GM23338 (cell line): ENCODE data around the gene C1orf141. TPM values are rescaled to one million over a fixed set of nuclear protein-coding genes. Genes with fewer than 3 reads are reported as not detected.

Experiments used
- ATAC-seq: fragments of 200-7000 bp; cut with Tn5 transposase; 3 replicates; pipeline ENCODE4 v1.9.1; 2020
- DNase-seq: peaks from one replicate; pipeline ENCODE4 v3.0.0-alpha.2; 2015; ENCODE audit warnings: low spot score
- H2AFZ ChIP-seq: fragments of 200-600 bp; sonication (generic); 2 replicates; pipeline ENCODE4 v1.8.0; 2016; ENCODE audit warnings: antibody characterized with exemption, mild to moderate bottlenecking, moderate library complexity
- H3F3A ChIP-seq: fragments of 200-600 bp; sonication (generic); replicated peaks from 2 replicates; pipeline ENCODE4 v1.8.0; 2017; ENCODE audit warnings: antibody characterized with exemption, mixed run types, low read depth
- H3K27ac ChIP-seq: fragments of 200-600 bp; sonication (generic); 2 replicates; pipeline ENCODE4 v1.6.1; 2016; ENCODE audit warnings: low read depth
- H3K27me3 ChIP-seq: fragments of 200-600 bp; sonication (generic); 2 replicates; pipeline ENCODE4 v1.8.0; 2016; ENCODE audit warnings: mild to moderate bottlenecking, mixed run types, moderate library complexity; ENCODE audit not compliant: insufficient read depth
- H3K36me3 ChIP-seq: fragments of 200-600 bp; sonication (generic); 2 replicates; pipeline ENCODE4 v1.8.0; 2016; ENCODE audit warnings: mild to moderate bottlenecking; ENCODE audit not compliant: insufficient read depth
- H3K4me1 ChIP-seq: fragments of 200-600 bp; sonication (generic); 2 replicates; pipeline ENCODE4 v1.8.0; 2016; ENCODE audit warnings: mild to moderate bottlenecking, moderate library complexity; ENCODE audit not compliant: insufficient read depth
- H3K4me2 ChIP-seq: fragments of 200-600 bp; sonication (generic); 2 replicates; pipeline ENCODE4 v1.7.1; 2017; ENCODE audit warnings: mixed run types
- H3K4me3 ChIP-seq: fragments of 200-600 bp; sonication (generic); 2 replicates; pipeline ENCODE4 v1.6.1; 2016; ENCODE audit warnings: mixed run types
- H3K79me2 ChIP-seq: fragments of 200-600 bp; sonication (generic); replicated peaks from 2 replicates; pipeline ENCODE4 v1.8.0; 2017; ENCODE audit warnings: mild to moderate bottlenecking; ENCODE audit not compliant: insufficient read depth
- H3K9me2 ChIP-seq: fragments of 200-600 bp; sonication (generic); 2 replicates; pipeline ENCODE4 v1.8.0; 2017; ENCODE audit not compliant: insufficient read depth
- H4K20me1 ChIP-seq: fragments of 200-600 bp; sonication (generic); replicated peaks from 2 replicates; pipeline ENCODE4 v1.8.0; 2017; ENCODE audit warnings: mild to moderate bottlenecking; ENCODE audit not compliant: insufficient read depth
- H3K27ac Mint-ChIP-seq: 2 replicates; pipeline ENCODE4 v1.8.0; 2020; ENCODE audit warnings: inconsistent platforms, mild to moderate bottlenecking, moderate library complexity, mixed read lengths
- H3K27me3 Mint-ChIP-seq: 3 replicates; pipeline ENCODE4 v1.8.0; 2022; ENCODE audit warnings: low read depth, mild to moderate bottlenecking, moderate library complexity, mixed read lengths, inconsistent platforms; ENCODE audit not compliant: insufficient read depth, poor library complexity
- H3K36me3 Mint-ChIP-seq: 3 replicates; pipeline ENCODE4 v1.8.0; 2021; ENCODE audit warnings: low read depth, mild to moderate bottlenecking, inconsistent platforms, moderate library complexity, mixed read lengths
- H3K4me1 Mint-ChIP-seq: 3 replicates; pipeline ENCODE4 v1.8.0; 2020; ENCODE audit warnings: mild to moderate bottlenecking, inconsistent platforms, mixed read lengths
- H3K4me3 Mint-ChIP-seq: 3 replicates; pipeline ENCODE4 v1.8.0; 2021; ENCODE audit warnings: moderate library complexity, mild to moderate bottlenecking, inconsistent platforms, mixed read lengths
- H3K9me3 Mint-ChIP-seq: 3 replicates; pipeline ENCODE4 v1.8.0; 2020; ENCODE audit warnings: moderate library complexity, mild to moderate bottlenecking, inconsistent platforms, mixed read lengths
- CREB1 ChIP-seq: fragments of 250-450 bp; sonication (Bioruptor Pico); IDR thresholded peaks from 2 replicates; pipeline ENCODE4 v1.5.0; 2020; ENCODE audit warnings: low read depth, mild to moderate bottlenecking, moderate library complexity
- EZH2 ChIP-seq: fragments of 200-600 bp; sonication (generic); IDR thresholded peaks from one replicate; pipeline ENCODE4 v1.8.0; 2017; ENCODE audit warnings: antibody characterized with exemption, mild to moderate bottlenecking, low read depth; ENCODE audit not compliant: unreplicated experiment
- EZH2phosphoT487 ChIP-seq: fragments of 200-600 bp; sonication (generic); IDR thresholded peaks from one replicate; pipeline ENCODE4 v1.8.1; 2018; ENCODE audit warnings: antibody characterized with exemption; ENCODE audit not compliant: unreplicated experiment
- JUNB ChIP-seq: IDR thresholded peaks from one replicate; pipeline ENCODE4 v1.6.1; 2016; ENCODE audit warnings: antibody characterized with exemption; ENCODE audit not compliant: unreplicated experiment
- NANOG ChIP-seq: IDR thresholded peaks from 2 replicates; pipeline ENCODE4 v1.6.1; 2016; ENCODE audit warnings: antibody characterized with exemption, borderline replicate concordance
- POLR2AphosphoS5 ChIP-seq: IDR thresholded peaks from 2 replicates; pipeline ENCODE4 v1.6.1; 2016; ENCODE audit warnings: antibody characterized with exemption, low read depth
- STAT1 ChIP-seq: IDR thresholded peaks from one replicate; pipeline ENCODE4 v1.6.1; 2016; ENCODE audit warnings: antibody characterized with exemption; ENCODE audit not compliant: unreplicated experiment
- ZNF114 ChIP-seq: fragments of 250-450 bp; sonication (Bioruptor Pico); IDR thresholded peaks from 2 replicates; pipeline ENCODE4 v1.5.0; 2020; ENCODE audit warnings: mild to moderate bottlenecking, moderate library complexity
- ZNF331 ChIP-seq: fragments of 250-450 bp; sonication (Bioruptor Pico); IDR thresholded peaks from 2 replicates; pipeline ENCODE4 v1.5.0; 2020; ENCODE audit warnings: low read depth, mild to moderate bottlenecking, moderate library complexity
- polyA plus RNA-seq: library from polyadenylated mRNA; unstranded; fragments of >200 nt; fragmentation: Nextera tagmentation; extraction: Ambion mirVana; gene quantifications from 2 replicates; pipeline ENCODE4 v1.2.1, GENCODE V29; 2016
- total RNA-seq: library from RNA; depleted of rRNA; stranded (reverse); fragments of >200 nt; shearing (Covaris generic); gene quantifications from 2 replicates; pipeline ENCODE4 v1.2.3, GENCODE V29; 2014
- TF ChIP-seq, protein P1 (sequence below): IDR thresholded peaks from 2 replicates; pipeline ENCODE4 v1.6.1; 2016; ENCODE audit warnings: antibody characterized with exemption
- TF ChIP-seq, protein P2 (sequence below), 2 experiments: fragments of 200-600 bp in 1 of 2; sonication (generic) in 1 of 2; conservative IDR thresholded peaks; 2 replicates each; pipeline versions ENCODE4 v1.5.1 to v1.6.1; 2016 to 2017; ENCODE audit warnings: antibody characterized with exemption in 2 of 2, low read depth in 2 of 2, mild to moderate bottlenecking in 2 of 2, moderate library complexity in 1 of 2
- TF ChIP-seq, protein P3 (sequence below): fragments of 250-450 bp; sonication (Bioruptor Pico); IDR thresholded peaks from 2 replicates; pipeline ENCODE4 v1.5.0; 2020; ENCODE audit warnings: mild to moderate bottlenecking, moderate library complexity

C1orf141 gene
- total and polyA plus RNA-seq, 2 experiments from 2014 or later, result not detected

DNA sequence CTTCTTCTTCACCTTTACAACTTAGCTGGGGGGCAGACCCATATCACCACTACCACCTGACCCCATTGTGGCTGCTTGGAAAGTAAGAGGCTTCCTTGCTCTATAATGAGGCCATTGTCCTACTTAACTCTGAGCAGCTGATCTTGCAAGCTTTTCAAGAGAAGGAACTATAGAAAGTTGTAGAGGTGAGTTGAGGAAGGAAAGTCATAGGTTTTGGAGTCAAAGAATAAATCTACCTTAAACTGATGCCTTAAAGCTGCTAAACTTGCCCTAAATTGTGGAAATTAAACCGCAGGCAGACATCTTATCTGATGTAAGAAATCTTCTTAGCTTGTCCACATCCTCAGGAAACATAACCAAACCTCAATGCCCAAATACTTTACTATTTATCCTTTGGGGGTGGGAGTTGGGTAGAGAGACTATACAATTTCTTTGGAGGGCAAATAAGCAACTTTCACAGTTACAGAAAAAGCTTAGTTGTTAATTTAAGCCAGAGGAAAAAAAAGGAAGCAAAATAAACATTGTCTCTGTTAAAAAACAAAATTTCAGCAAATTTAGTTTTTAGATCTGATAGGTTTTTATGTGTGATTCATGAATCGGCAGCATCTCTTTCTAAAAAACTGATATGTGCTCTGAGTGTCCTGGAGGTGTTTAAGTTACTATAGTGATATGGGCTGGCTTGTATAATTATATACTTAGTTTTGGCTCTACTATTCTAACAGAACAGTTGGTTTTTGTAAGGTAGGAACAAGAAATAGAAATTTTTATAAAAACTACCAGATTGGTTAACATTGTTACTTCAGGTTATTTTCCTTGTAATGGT, 36.2 kb upstream of the C1orf141 start:
- no peaks in the 10 kb centered on the region for H3K4me1 ChIP-seq
- H3F3A ChIP-seq, result no peaks in the 10 kb centered on the region
- DNase-seq (no peak), ATAC-seq (no peak)
- H3K79me2 ChIP-seq, result no peaks in the 10 kb centered on the region
- Mint-ChIP-seq H3K27me3 (no peaks in the 10 kb centered on the region), H3K4me3 (no peak overlapping the region), H3K4me1 (no peaks in the 10 kb centered on the region), H3K9me3 (no peaks in the 10 kb centered on the region), H3K36me3 (no peaks in the 10 kb centered on the region), H3K27ac (no peak overlapping the region; the same call in 1 of the 2 replicates)
- no peak overlapping the region for H3K27ac ChIP-seq
- no peak overlapping the region for H3K4me2 ChIP-seq
- H2AFZ ChIP-seq, result no peak overlapping the region; the same call in 1 of the 2 replicates
- 0 out of 2 replicates have a peak, but pooled peaks cover 5% of the 10 kb centered on the region for H3K9me2 ChIP-seq
- no peak overlapping the region for H3K4me3 ChIP-seq
- H3K36me3 ChIP-seq, result no peaks in the 10 kb centered on the region
- TF ChIP-seq STAT1, result no peak
- no peak for TF ChIP-seq ZNF331 (CRISPR knock-in tag)
- TF ChIP-seq EZH2, result no peak
- TF ChIP-seq, protein P1, sequence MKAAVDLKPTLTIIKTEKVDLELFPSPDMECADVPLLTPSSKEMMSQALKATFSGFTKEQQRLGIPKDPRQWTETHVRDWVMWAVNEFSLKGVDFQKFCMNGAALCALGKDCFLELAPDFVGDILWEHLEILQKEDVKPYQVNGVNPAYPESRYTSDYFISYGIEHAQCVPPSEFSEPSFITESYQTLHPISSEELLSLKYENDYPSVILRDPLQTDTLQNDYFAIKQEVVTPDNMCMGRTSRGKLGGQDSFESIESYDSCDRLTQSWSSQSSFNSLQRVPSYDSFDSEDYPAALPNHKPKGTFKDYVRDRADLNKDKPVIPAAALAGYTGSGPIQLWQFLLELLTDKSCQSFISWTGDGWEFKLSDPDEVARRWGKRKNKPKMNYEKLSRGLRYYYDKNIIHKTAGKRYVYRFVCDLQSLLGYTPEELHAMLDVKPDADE, result no peak
- TF ChIP-seq NANOG, result no peak
- TF ChIP-seq, protein P2, sequence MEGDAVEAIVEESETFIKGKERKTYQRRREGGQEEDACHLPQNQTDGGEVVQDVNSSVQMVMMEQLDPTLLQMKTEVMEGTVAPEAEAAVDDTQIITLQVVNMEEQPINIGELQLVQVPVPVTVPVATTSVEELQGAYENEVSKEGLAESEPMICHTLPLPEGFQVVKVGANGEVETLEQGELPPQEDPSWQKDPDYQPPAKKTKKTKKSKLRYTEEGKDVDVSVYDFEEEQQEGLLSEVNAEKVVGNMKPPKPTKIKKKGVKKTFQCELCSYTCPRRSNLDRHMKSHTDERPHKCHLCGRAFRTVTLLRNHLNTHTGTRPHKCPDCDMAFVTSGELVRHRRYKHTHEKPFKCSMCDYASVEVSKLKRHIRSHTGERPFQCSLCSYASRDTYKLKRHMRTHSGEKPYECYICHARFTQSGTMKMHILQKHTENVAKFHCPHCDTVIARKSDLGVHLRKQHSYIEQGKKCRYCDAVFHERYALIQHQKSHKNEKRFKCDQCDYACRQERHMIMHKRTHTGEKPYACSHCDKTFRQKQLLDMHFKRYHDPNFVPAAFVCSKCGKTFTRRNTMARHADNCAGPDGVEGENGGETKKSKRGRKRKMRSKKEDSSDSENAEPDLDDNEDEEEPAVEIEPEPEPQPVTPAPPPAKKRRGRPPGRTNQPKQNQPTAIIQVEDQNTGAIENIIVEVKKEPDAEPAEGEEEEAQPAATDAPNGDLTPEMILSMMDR (conservative IDR thresholded peaks at IDR 0.05; ENCODE audit: low read depth in 2 of 2), result no peak
- no peak for TF ChIP-seq EZH2phosphoT487
- TF ChIP-seq CREB1, result no peak
- TF ChIP-seq, protein P3, sequence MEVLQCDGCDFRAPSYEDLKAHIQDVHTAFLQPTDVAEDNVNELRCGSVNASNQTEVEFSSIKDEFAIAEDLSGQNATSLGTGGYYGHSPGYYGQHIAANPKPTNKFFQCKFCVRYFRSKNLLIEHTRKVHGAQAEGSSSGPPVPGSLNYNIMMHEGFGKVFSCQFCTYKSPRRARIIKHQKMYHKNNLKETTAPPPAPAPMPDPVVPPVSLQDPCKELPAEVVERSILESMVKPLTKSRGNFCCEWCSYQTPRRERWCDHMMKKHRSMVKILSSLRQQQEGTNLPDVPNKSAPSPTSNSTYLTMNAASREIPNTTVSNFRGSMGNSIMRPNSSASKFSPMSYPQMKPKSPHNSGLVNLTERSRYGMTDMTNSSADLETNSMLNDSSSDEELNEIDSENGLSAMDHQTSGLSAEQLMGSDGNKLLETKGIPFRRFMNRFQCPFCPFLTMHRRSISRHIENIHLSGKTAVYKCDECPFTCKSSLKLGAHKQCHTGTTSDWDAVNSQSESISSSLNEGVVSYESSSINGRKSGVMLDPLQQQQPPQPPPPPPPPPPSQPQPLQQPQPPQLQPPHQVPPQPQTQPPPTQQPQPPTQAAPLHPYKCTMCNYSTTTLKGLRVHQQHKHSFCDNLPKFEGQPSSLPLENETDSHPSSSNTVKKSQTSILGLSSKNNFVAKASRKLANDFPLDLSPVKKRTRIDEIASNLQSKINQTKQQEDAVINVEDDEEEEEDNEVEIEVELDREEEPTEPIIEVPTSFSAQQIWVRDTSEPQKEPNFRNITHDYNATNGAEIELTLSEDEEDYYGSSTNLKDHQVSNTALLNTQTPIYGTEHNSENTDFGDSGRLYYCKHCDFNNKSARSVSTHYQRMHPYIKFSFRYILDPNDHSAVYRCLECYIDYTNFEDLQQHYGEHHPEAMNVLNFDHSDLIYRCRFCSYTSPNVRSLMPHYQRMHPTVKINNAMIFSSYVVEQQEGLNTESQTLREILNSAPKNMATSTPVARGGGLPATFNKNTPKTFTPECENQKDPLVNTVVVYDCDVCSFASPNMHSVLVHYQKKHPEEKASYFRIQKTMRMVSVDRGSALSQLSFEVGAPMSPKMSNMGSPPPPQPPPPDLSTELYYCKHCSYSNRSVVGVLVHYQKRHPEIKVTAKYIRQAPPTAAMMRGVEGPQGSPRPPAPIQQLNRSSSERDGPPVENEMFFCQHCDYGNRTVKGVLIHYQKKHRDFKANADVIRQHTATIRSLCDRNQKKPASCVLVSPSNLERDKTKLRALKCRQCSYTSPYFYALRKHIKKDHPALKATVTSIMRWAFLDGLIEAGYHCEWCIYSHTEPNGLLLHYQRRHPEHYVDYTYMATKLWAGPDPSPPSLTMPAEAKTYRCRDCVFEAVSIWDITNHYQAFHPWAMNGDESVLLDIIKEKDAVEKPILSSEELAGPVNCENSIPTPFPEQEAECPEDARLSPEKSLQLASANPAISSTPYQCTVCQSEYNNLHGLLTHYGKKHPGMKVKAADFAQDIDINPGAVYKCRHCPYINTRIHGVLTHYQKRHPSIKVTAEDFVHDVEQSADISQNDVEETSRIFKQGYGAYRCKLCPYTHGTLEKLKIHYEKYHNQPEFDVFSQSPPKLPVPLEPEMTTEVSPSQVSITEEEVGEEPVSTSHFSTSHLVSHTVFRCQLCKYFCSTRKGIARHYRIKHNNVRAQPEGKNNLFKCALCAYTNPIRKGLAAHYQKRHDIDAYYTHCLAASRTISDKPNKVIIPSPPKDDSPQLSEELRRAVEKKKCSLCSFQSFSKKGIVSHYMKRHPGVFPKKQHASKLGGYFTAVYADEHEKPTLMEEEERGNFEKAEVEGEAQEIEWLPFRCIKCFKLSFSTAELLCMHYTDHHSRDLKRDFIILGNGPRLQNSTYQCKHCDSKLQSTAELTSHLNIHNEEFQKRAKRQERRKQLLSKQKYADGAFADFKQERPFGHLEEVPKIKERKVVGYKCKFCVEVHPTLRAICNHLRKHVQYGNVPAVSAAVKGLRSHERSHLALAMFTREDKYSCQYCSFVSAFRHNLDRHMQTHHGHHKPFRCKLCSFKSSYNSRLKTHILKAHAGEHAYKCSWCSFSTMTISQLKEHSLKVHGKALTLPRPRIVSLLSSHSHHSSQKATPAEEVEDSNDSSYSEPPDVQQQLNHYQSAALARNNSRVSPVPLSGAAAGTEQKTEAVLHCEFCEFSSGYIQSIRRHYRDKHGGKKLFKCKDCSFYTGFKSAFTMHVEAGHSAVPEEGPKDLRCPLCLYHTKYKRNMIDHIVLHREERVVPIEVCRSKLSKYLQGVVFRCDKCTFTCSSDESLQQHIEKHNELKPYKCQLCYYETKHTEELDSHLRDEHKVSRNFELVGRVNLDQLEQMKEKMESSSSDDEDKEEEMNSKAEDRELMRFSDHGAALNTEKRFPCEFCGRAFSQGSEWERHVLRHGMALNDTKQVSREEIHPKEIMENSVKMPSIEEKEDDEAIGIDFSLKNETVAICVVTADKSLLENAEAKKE (CRISPR knock-in tag), result no peak
- no peak for TF ChIP-seq ZNF114
- TF ChIP-seq POLR2AphosphoS5, result no peak
- TF ChIP-seq JUNB, result no peak
- H3K27me3 ChIP-seq, result no peaks in the 10 kb centered on the region
- no peaks in the 10 kb centered on the region for H4K20me1 ChIP-seq
